ENCODE results near the gene DOCK1.
"Not testable (repeated sequence)": the region's sequence is repeated elsewhere in the genome, so short reads cannot be mapped to it uniquely, and the experiment has no call there.

The DOCK1 gene

DNA sequence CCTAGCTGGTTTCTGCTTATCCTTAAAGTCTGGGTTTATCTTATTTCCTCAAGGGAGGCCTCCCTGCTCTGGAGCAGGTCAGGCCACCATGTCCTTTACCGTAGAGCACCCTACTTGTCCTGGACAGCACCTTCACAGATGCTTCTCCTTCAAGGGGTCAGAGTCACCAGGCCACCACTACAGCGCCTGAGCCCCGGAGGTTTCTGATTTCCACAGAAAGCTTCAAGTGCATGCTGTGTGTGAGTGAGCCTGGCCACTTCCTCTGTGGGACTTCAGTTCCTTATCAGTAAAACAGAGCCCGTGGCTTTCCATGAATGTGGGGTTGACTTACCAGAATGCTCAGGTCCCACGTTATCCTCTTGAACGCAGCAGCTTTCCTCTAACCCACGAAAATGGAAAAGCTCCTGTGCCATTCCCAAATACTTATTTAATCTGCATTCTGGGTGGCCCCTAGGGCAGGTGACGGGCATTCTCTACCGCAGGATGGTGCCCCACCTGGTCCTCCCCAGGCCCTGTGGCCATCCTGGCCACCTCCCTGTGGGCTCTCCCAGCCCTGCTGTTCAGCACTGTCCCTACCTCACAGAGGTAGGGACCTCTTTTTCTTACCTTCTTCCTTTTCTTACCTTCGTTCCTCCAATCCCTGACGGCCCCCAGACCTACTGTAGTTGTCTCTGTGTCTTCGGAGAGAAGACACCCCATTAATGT is 1.4 kb upstream of the DOCK1 start:
- no peak for DNase-seq

GRCh38 chr10:126904516-126904817 is 761 bp upstream of the DOCK1 start:
- DNase-seq = no peak

GRCh38 chr10:126905776-126906703 is 812 bp downstream of the DOCK1 start:
- DNase-seq = peak; percentile 18

- DNase-seq = no peak
Observed at GRCh38 chr10:126906704-126907422, 1.6 kb downstream of the DOCK1 start.

- DNase-seq = no peak
Observed at GRCh38 chr10:126907423-126907970, 2.3 kb downstream of the DOCK1 start.

- DNase-seq = no peak
Observed at GRCh38 chr10:126908225-126908624, 3.0 kb downstream of the DOCK1 start.

DNA sequence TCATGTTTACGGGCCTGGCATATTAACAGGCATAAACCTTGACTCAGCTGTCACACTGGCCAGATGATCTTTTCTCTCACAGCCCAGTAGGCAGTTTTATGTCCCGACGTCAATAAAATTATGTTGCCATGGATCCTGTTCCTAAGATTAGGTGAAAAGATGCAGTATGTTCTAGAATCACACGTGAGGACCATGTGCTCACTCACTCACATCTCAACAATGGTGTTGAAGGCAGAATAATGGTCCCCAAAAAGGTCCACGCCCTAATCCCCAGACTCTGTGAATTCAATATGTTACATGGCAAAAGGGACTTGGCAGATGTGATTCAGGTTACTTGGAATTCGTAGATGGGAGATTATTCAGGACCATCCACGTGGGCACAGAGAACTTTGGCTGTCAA is 3.5 kb downstream of the DOCK1 start:
- DNase-seq = no peak

- DNase-seq = no peak
Observed at GRCh38 chr10:126909147-126909546, 3.9 kb downstream of the DOCK1 start.

- no peak for DNase-seq
Observed at GRCh38 chr10:126910196-126910595, 5.0 kb downstream of the DOCK1 start.

GRCh38 chr10:126910798-126911197 is 5.6 kb downstream of the DOCK1 start:
- DNase-seq = no peak

- no peak for DNase-seq
Observed at GRCh38 chr10:126911301-126911700, 6.1 kb downstream of the DOCK1 start.

GRCh38 chr10:126913316-126913715 is 8.1 kb downstream of the DOCK1 start:
- no peak for DNase-seq

DNA sequence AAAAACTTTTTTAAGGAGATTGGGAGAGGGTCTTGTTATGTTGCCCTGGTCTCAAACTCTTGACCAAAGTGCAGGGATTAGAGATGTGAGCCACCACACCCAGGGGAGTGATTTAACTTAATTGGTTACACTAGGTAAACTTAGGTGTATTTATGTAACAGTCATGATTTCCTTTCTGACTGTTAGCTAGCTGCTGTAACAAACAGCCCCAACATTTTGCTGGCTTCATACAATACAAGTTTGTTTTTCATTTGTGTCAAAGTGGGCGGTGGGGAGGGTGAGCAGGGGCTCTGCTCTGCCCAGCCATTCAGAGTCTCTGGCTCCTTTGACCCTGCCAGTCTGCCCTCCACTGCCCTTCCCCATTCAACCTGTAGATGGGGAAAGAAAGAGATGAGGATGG is 9.3 kb downstream of the DOCK1 start:
- no peak for DNase-seq

DNA sequence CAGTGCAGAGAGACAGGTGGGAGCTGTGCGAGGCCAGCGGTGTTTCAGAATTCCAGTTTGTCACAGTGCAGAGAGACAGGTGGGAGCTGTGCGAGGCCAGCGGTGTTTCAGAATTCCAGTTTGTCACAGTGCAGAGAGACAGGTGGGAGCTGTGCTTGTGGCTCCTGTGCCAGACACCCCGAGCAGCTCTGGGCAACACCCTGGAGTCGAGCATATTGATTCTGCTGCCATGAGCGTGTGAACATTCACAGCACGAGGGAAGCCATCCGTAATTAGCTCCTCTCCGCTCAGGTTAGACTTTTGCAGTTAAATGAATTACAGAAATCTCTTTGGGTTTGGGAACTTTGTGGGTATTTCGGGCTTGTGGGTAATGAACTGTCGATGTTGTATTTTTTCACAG is 11.7 kb downstream of the DOCK1 start:
- DNase-seq = not testable (repeated sequence)

DNA sequence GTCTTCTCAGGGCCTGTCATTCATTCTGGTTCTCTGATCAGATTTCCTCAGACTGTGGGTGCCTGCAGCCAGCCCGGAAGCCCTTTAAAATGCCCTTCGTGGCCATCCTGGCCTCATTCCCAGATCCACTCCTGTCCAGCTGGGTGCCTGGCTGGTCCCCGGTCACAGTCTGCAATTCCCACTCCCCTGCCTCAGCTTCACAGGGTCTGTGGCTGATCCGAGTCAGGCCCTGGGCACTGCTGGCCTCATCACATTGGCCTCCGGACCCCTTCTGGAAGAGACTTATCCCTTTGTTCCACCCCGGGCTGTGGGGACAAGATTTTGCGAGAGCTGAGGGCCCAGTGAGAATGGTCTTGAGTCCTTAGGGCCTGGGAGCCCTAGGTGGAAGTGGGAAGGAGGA is 12.1 kb downstream of the DOCK1 start:
- no peak for DNase-seq

- no peak for DNase-seq
Observed at GRCh38 chr10:126917975-126918908, 13.0 kb downstream of the DOCK1 start.

DNA sequence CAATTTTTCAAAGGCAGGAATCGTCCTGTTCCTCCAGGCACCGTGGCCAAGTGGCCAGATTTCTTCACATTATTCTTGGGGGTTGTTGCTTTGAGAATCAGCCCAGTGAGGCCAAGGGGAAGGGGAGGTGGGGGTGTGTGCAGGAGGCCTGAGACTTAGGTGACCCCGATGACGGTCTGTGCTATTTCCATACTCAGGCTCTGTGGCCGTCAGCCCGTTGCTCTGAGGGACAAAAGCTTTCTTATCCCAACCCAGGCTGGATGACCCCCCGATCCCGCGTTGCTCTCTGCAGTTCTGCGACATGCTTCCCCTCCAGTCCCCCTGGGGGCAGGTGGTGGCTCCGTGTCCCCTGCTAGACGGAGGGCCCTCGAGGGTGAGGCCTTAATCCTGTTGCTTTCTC is 14.2 kb downstream of the DOCK1 start:
- DNase-seq = no peak

GRCh38 chr10:126921162-126921561 is 15.9 kb downstream of the DOCK1 start:
- no peak for DNase-seq

DNA sequence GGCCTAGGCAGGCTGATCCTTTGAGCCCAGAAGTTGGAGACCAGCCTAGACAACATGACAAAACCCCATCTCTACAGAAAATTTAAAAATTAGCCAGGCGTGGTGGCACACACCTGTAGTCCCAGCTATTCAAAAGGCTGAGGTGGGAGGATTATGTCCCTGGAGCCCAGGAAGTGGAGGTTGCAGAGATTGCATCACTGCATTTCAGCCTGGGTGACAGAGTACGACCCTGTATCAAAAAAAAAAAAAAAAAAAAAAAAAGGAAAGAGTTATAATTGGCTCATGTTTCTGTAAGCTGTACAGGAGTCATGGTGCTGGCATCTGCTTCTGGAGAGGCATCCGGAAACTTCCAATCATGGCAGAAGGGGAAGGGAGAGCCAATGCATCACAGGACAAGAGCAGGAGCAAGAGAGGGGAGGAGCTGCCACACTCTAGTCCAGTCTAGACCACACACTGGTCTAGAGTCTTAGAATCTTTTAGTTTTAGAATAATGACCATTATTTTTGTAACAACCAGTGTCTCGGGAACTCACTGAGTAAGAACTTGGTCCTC is 16.8 kb downstream of the DOCK1 start:
- DNase-seq = no peak

GRCh38 chr10:126924180-126924914 is 19.1 kb downstream of the DOCK1 start:
- no peak for DNase-seq

- DNase-seq = no peak
Observed at GRCh38 chr10:126924915-126925300, 19.7 kb downstream of the DOCK1 start.
